Psoas muscle (tissue), 8 donors: ENCODE results near the gene NAT16. TPM values are rescaled to one million over a fixed set of nuclear protein-coding genes. Genes with fewer than 3 reads are reported as not detected.

Experiments
- ATAC-seq, 4 donors: fragments of 200-7000 bp; cut with Tn5 transposase; one replicate each; pipeline ENCODE4 v1.9.1; 2020; ENCODE audit warnings: moderate library complexity in 3 of 4, mild to moderate bottlenecking in 2 of 4
- DNase-seq, 2 donors: peaks; one replicate each; pipeline ENCODE4 v3.0.0-alpha.2; 2020
- H3K27ac ChIP-seq: fragments of 200-600 bp; one replicate; pipeline ENCODE4 v1.8.0; 2022
- H3K27me3 ChIP-seq, 3 donors: fragments of 200-600 bp in 1 of 3; one replicate each; pipeline versions ENCODE4 v1.6.1 to v1.8.0; 2013 to 2022; ENCODE audit warnings: low read length in 2 of 3, mild to moderate bottlenecking in 2 of 3, moderate library complexity in 1 of 3; ENCODE audit not compliant: insufficient read depth in 3 of 3
- H3K36me3 ChIP-seq, 2 donors: fragments of 200-600 bp in 1 of 2; one replicate each; pipeline versions ENCODE4 v1.6.1 to v1.8.0; 2013 to 2022; ENCODE audit warnings: low read depth in 1 of 2, mild to moderate bottlenecking in 1 of 2, moderate library complexity in 1 of 2; ENCODE audit not compliant: insufficient read depth in 1 of 2
- H3K4me1 ChIP-seq: fragments of 200-600 bp; one replicate; pipeline ENCODE4 v1.8.0; 2022
- H3K4me3 ChIP-seq: fragments of 200-600 bp; one replicate; pipeline ENCODE4 v1.8.0; 2022; ENCODE audit warnings: mild to moderate bottlenecking
- H3K9me3 ChIP-seq: fragments of 200-600 bp; one replicate; pipeline ENCODE4 v1.8.0; 2022
- CTCF ChIP-seq: fragments of 200-600 bp; IDR thresholded peaks from one replicate; pipeline ENCODE4 v1.8.0; 2022; ENCODE audit warnings: antibody characterized with exemption
- WGBS, 3 donors: extraction: QIAGEN DNeasy Blood & Tissue Kit; methylation state at CpG; one replicate each; pipeline versions ENCODE4 v1.1.6 to v1.1.7; 2013; 5-methylcytosine and 5-hydroxymethylcytosine counted together
- intact Hi-C, 2 donors: fragments of 100-400 bp; cut with DNase I; formaldehyde crosslinking; loops; one replicate each; pipeline versions ENCODE4 v1.11.0 to v1.14.2; 2022
- polyA plus RNA-seq, 3 donors: library from polyadenylated mRNA; stranded (reverse); fragments of 200-250 nt; gene quantifications; one replicate each; pipeline ENCODE4 v1.2.3, GENCODE V29; 2013
- total RNA-seq, 4 donors: library from RNA; stranded (reverse); fragmentation: NEBNext Ultra II Directional in 2 of 4; extraction: Animal tissue kit (Norgen Biotek cat#: 25700) in 2 of 4; gene quantifications; one replicate each; pipeline versions ENCODE4 v1.2.1 to v1.2.4, GENCODE V29; 2021 to 2023
- donor health status: healthy with polysubstance abuse.
- donor health status: DM: no; HTN: no; CAD: no; lungs with moderate emphysema.
- donor health status: Bipolar disorder and iron deficiency.
- donor health status: healthy.
- donor health status: DM: yes; HTN: yes; CAD: no.
- donor health status: DM: no; HTN: no; CAD: no.
- donor health status: DM: no; HTN: no; CAD: no.
- donor health status: DM: yes; HTN: yes; CAD: no.

Gene NAT16
- total and polyA plus RNA-seq, 7 donors: 0.01 TPM; not detected in 6

GRCh38 chr7:101168412-101169049 lies 11.6 kb downstream of the NAT16 start:
- Histone ChIP-seq H3K27ac (no peak overlapping the region), H3K4me1 (peaks cover 19% of the 10 kb centered on the region), H3K9me3 (no peaks in the 10 kb centered on the region), H3K4me3 (no peak overlapping the region), H3K27me3 (peaks cover 0 to 98% (median 66%) of the 10 kb centered on the region in 3 donors), H3K36me3 (no peaks in the 10 kb centered on the region)
- TF ChIP-seq CTCF: no peak
- WGBS, 3 donors: 0 to 7% (median 1%) methylated on average over 4 to 6 of the region's 6 CpGs
- ATAC-seq (no peak), DNase-seq (no peak)
- intact Hi-C loops: loop anchor here in 1 of 2 donors (2.0 kb wide), 1 partner anchor 26 kb away; no protein-coding TSS in a partner anchor

GRCh38 chr7:101167645-101168411 lies 12.3 kb downstream of the NAT16 start:
- WGBS, 3 donors: 2 to 4% (median 3%) methylated on average over 12 of the region's 12 CpGs
- Histone ChIP-seq H3K27ac (no peak overlapping the region), H3K27me3 (peaks cover 0 to 96% (median 62%) of the 10 kb centered on the region in 3 donors), H3K36me3 (no peaks in the 10 kb centered on the region), H3K9me3 (no peaks in the 10 kb centered on the region), H3K4me1 (peaks cover 12% of the 10 kb centered on the region), H3K4me3 (no peak overlapping the region)
- DNase-seq: no peak
- ATAC-seq: no peak
- TF ChIP-seq CTCF: no peak
- intact Hi-C loops: loop anchor here in 1 of 2 donors (2.0 kb wide), 1 partner anchor 25 kb away; no protein-coding TSS in a partner anchor

GRCh38 chr7:101166909-101167644 lies 13.0 kb downstream of the NAT16 start:
- no peaks in the 10 kb centered on the region for H3K36me3 ChIP-seq
- peaks cover 5% of the 10 kb centered on the region for H3K4me1 ChIP-seq
- TF ChIP-seq CTCF: no peak
- H3K9me3 ChIP-seq: no peaks in the 10 kb centered on the region
- DNase-seq (no peak), ATAC-seq (no peak)
- intact Hi-C loops: no loop called here
- peaks cover 0 to 96% (median 58%) of the 10 kb centered on the region in 3 donors for H3K27me3 ChIP-seq
- 0 to 1% (median 0%) methylated on average over 14 to 19 of the region's 19 CpGs for WGBS, 3 donors
- H3K4me3 ChIP-seq: no peak overlapping the region
- no peak overlapping the region for H3K27ac ChIP-seq

GRCh38 chr7:101166648-101166908 lies 13.5 kb downstream of the NAT16 start:
- WGBS, 3 donors: 0 to 3% (median 2%) methylated on average over 10 to 11 of the region's 11 CpGs
- DNase-seq (no peak), ATAC-seq (no peak)
- TF ChIP-seq CTCF: no peak
- peaks cover 0 to 96% (median 55%) of the 10 kb centered on the region in 3 donors for H3K27me3 ChIP-seq
- intact Hi-C loops: no loop called here
- peaks cover 4% of the 10 kb centered on the region for H3K4me1 ChIP-seq
- no peaks in the 10 kb centered on the region for H3K9me3 ChIP-seq
- no peaks in the 10 kb centered on the region for H3K36me3 ChIP-seq
- H3K27ac ChIP-seq: no peak overlapping the region
- no peak overlapping the region for H3K4me3 ChIP-seq
